HG03139 (cell line): ENCODE measurements around the gene TPPP3.

Experiments used
- ATAC-seq: cut with Tn5 transposase; IDR thresholded peaks from one replicate; pipeline ENCODE4 v1.9.1; 2021; ENCODE audit not compliant: unreplicated experiment

TPPP3 gene

DNA sequence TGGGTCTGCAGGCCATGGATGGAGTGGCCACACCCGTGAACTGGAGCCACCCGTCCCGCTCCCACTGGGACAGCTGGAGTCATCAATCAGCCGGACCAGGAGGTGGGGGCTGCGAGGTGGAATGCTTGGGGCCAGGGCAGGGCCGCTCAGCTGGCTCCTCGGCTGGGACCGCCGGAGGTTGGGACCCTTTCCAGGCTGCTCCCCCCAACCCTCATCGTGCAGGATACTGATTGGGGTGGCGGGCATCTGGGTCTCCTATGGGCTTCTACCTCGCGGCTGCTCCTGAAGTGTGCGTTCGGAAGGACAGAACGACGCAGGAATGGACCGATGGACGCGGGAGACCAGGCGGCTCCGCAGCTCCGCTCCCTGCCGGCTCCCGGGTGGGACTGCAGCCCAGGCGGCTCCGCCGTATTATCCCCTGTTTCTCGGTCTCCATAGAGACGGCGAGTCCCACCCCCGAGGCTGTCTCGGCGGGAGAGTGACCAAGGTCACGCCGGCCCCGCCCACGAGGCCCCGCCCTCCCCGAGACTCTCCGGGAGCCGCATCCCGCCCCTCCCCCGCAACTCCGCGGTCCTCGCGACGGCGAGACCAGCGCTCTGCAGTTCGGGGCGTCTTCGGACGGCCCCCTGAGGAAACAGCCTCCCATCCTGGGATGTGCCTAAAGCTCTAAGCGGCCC lies at the start of gene TPPP3:
Gene TPPP3, minus strand, starts transcription at position 388 of the 677 bp plus-strand sequence. CDS start 2,387 bp downstream, outside the sequence.
- no peak for ATAC-seq

DNA sequence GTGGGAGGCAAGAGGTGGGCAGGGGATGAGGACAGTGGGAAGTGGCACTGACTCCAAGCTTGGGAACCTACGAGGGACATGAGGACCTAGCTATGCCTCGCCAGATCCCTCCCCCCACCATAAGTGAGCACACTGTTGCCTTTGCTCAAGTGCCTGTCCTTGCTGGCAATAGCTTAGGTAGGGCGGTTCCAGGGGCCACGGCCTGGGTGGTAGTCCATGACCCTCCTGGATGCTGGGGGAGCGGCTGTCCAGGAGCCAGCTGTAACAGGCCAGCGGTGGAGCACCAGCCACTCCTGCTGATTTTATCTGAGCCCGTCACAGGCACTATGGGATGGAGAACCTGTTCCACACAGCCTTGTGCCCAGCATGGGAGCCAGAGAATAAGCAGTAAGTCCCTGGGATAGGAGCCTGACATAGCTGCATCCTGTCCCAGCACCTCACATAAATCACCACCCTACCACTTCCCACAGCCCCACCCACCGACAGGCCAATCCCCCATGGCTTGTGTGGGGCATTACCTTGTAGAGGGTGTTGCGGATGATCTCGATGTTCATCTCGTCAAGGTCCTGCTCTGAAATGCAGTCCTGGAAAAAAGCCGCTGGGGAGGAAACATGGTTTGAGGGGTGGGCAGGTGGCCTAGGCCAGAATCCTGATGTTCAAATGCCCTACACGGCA lies 49.4 kb upstream of the TPPP3 start:
- ATAC-seq, result no peak

DNA sequence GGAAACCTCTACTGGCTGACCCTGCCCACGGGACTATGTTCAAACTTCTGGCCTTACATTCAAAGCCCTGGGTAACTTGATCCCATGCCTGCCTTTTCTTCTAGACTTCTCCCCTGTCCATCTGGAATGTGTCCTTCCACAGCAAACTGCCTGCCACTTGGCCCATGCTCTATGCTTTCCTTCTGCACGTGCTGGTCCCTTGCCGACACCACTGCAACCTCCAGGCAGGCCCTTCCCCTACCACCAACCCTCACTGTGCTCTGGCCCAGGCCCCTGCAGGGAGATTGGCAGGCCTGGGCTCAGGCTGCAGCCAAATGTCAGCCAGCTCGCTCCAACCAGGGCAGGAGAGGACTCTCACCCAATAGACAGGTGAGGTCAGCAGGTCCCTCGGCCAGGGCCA lies 48.6 kb upstream of the TPPP3 start:
- ATAC-seq, result no peak

DNA sequence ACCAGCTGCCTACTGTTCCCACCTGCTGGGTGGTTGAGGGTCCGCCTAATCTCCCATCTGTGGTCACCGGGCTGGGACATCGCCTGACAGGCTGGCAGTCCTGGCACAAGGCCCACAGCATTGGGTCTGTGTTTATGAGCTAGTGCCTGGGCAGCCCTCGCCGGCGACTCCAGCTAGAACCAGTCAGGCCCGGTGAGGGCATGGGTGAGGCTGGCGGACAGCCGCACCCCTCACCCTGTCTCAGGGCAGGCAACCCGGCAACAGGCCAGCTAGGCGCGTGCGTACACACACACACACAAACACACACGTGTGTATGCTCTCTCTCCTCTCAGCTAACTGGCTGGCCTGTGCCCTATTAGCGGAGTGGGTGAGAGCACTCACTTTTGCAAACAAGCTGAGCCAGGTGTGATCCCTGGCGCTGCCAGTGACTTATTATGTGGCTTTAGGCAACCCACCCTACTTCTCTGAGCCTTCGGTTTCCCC lies 48.0 kb upstream of the TPPP3 start:
- ATAC-seq, result no peak

DNA sequence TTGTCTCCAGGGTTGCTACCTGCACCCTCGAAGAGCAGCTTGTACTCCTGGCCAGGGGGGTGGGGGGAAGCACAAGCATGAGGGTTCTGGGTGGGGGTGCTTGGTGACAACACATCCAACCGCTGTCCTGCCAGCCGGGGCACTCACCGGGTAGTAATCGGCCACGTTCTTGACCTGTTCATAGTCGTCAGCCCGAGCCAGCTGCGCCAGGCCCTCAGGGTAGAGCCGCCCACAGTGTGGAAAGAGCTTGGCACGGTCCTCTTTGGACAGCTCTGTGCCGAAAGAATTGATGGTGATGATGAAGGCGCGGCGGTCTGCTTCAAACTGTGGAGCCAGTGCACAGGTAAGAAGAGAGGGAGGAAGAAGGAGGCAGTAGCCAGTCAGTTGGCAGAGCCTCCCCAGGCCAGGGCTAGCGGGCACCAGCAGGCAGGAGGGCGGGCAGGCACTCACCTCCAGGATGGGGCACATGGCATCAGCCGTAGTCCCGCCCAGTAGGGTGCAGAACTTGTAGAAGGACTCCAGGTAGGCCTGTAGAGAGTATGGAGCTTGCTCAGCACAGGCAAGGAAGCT lies 45.6 kb upstream of the TPPP3 start:
- ATAC-seq, result no peak

DNA sequence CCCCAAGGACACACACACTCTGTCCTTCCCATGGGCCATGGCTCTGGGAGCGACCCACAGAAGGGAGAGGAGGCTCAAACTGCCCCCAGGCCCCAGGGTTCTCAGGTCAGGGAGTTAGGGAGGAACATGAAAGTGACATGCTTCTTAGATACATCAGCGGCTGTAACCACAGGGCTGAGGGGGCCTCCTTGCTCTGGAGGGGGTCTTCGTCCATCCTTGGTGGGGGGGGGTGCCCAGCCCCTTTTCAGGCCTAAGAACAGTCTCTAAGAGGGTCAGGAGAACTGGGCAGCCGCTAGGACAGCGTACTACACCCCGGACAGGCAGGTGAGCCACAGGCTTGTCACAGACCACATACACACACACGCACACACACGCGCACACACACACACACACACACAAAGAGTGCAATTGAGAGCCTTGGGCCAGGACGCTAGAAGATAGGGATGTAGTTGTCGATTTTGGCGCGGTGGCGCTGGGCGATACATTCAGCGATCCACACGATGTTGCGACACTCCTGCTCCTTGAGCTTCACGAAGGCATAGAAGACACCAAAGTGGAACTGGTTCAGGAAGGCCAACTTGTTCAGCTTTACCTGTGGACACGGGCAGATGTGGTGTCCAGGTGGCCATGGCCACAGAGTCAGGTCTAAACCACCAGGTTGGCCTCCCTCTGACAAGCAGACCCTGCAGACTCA lies 44.9 kb upstream of the TPPP3 start:
- no peak for ATAC-seq

DNA sequence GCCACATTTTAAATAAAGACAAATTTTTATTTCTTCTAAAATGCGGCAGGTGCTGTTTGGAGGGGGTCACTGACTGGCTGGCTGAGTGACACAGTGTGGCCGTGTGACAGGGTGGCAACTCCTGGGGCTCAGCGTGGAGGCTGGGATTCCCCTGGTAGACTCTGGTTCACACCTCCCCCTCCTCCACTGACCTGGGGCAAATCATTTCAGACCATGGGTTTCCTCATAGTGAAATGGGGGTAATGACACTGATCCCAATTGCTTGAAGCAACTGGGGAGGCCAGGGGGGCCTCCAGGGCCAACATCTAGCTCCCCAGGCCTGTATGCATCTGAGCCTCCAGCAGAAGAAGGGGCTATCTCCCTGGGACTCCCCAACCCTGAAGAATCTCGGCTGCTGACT lies 44.2 kb upstream of the TPPP3 start:
- no peak for ATAC-seq

DNA sequence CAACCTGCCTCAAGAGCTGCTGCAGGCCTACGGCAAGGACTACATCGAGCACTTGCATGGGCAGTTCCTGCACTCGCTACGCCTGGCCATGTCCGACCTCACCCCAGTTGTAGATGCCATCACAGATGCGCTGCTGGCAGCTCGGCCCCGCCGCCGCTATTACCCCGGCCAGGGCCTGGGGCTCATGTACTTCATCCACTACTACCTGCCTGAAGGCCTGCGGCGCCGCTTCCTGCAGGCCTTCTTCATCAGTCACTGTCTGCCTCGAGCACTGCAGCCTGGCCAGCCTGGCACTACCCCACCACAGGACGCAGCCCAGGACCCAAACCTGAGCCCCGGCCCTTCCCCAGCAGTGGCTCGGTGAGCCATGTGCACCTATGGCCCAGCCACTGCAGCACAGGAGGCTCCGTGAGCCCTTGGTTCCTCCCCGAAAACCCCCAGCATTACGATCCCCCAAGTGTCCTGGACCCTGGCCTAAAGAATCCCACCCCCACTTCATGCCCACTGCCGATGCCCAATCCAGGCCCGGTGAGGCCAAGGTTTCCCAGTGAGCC lies 43.4 kb upstream of the TPPP3 start:
- no peak for ATAC-seq

DNA sequence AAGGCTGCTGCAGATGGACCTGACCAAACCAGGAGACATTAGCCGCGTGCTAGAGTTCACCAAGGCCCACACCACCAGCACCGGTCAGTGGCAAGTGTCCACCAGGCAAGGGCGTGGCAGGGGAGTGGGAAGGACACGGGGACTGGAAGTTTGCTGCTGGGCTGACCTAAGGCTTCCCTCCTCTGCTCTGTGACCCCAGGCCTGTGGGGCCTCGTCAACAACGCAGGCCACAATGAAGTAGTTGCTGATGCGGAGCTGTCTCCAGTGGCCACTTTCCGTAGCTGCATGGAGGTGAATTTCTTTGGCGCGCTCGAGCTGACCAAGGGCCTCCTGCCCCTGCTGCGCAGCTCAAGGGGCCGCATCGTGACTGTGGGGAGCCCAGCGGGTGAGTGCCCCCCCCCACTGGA lies 42.5 kb upstream of the TPPP3 start:
- ATAC-seq, result no peak

DNA sequence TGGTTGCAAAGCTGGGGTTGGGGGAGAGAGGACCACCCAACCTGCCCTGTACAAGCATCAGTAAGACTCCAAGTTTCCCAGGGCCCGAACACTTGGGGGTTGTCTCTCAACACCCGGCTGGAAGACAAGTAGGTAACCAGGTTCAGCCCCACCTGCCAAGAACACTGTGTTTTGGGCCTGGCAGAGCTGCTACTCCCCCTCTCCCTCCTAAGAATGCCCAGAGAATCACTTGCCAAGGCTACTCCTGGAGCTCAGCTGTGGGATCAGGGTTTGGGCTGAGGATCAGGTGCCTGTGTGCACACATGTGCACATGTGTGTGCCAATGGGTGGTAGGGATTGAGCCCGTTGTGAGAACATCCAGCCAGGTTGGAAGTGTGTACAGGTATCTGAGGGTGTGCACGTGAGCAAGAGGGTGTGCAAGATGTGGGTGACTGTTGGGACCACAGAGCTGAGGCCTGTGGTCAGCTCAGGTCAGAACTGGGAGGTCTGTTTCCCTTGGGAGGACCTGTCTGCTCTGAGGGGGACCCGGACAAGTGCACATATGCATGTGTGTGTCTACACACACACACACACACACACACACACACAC lies 39.9 kb upstream of the TPPP3 start:
- ATAC-seq, result no peak

DNA sequence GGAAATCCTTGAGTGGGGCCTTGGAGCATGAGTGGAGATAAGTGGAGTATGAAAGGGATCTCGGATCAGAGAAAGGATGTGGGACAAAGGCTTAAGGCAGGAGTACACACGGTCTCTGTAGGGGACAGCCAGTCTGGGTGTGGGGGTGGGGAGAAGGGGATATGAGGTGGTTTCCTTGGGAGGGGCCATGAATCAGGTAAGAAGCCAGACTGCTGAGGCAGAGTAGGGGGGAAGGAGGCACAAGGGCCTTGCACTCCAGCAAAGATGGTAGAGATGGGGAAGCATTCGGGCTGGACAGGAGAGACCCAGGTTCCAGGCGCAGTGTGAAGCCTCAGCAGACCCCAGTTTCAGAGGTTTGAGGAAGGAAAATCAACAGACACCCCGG lies 39.2 kb upstream of the TPPP3 start:
- no peak for ATAC-seq

DNA sequence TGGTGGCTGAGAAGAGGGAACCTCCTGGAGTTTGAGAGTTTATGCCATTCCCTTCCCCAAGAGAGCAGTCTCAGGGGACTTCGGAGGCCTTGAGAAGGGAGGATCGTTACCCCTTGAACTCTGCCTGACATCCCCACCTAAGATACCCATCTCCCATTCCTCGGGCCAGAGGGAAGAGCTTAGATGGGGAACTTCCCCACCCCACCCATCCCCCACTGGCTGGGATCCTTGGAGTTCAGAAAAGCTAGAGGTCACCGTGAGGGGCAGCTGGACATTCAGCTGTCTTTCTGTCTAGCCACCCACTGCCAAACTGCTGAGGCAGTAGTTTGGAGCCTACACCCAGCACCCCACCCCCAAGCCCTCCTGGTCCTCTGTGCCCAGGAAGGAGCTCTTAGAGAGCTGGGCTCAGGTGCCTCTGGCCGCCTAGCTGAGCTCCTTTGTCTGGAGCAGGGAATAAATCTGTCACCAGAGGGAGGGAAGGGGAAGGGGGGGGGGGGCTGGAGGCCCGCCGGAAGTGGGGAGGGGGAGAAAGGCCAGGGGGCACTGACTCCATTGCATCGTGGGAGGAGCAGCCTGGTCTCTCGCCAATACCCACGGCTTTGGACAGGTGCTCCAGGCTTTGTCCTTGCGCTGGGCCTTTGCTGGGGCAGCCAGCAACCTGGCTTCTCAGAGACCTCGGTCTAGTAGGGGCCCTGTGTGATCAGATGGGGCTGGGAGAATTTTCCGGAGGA lies 38.6 kb upstream of the TPPP3 start:
- no peak for ATAC-seq

DNA sequence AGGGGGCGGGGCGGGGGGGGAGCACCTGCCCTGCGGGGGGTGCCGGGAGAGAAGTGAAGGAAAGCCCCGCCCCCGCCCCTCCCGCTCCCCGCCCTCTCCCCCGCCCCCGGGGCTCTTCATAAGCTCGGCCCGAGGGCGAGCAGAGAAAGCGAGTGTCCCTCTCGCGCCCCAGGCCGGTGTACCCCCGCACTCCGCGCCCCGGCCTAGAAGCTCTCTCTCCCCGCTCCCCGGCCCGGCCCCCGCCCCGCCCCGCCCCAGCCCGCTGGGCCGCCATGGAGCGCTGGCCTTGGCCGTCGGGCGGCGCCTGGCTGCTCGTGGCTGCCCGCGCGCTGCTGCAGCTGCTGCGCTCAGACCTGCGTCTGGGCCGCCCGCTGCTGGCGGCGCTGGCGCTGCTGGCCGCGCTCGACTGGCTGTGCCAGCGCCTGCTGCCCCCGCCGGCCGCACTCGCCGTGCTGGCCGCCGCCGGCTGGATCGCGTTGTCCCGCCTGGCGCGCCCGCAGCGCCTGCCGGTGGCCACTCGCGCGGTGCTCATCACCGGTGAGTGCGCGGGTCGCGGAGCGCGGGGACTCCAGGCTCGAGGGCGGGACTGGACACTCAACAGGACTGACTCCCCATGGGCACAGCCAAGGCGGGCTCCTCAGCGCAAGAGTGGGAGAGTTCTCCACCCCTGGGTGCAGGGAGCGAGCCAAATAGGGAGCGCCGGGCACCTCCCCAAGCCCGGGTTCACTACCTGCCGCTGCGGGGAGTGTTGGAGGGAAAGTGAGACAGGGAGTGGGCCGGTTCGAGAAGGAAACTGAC lies 37.9 kb upstream of the TPPP3 start, which contains the start of gene HSD11B2:
Gene HSD11B2, plus strand, starts transcription at position 145 of the 798 bp plus-strand sequence. Its CDS starts 128 bp downstream, at position 273.
- no peak for ATAC-seq

DNA sequence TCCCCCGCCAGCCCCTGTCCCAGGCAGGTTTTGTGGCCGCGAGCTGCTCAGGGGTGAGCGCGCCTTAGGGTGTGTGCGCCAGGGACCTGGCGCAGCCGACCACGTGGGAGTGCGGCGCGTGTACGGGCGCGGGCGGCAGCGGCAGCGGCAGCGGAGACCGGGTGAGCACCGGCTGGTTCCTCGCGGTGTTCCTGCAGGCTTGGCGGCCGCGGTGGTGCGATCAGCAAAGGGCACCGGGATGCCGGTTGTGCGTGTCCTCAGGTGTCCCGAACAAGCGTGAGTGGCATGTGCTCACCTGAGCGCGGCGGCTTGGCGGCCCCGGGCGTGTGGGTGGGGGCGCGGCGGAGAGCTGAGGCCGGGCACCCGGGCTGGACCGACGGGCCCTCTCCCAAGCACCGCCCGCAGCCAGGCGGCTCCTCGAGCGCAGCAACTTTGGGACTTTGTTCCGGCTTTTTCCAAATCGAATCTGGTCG lies 37.2 kb upstream of the TPPP3 start:
- no peak for ATAC-seq

DNA sequence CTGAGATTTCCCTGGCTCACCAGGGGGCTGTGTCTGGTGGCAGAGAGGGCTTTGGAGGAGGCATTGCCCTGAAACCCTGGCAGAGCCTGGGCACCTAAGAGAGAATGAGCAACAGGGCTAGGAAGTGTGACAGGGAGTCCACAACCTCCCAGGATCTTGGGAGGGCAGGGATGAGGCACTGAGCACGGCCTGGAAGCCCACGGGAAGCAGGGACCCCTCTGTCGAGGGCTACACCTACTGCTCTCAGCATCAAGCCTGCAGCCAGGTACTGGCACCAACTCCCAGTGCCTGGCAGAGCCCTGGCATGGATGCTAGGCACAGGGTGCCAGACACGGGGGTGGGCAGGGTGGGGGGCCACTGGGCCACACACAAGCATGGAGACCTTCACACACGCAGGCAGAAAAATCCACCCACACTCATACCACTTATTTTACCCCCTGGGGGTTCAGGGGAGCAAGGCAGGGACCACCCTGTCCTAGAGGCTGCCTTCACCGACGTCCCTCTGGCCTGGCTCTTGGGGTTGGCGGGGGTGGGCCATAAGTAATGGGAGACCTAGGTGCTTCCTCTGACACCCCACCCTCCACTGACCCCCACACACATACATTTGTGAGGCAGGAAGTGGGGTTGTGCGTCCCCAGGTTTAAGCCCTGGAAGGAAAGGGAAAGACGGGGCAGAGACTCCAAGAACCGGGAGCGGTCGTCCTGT lies 36.7 kb upstream of the TPPP3 start:
- no peak for ATAC-seq

DNA sequence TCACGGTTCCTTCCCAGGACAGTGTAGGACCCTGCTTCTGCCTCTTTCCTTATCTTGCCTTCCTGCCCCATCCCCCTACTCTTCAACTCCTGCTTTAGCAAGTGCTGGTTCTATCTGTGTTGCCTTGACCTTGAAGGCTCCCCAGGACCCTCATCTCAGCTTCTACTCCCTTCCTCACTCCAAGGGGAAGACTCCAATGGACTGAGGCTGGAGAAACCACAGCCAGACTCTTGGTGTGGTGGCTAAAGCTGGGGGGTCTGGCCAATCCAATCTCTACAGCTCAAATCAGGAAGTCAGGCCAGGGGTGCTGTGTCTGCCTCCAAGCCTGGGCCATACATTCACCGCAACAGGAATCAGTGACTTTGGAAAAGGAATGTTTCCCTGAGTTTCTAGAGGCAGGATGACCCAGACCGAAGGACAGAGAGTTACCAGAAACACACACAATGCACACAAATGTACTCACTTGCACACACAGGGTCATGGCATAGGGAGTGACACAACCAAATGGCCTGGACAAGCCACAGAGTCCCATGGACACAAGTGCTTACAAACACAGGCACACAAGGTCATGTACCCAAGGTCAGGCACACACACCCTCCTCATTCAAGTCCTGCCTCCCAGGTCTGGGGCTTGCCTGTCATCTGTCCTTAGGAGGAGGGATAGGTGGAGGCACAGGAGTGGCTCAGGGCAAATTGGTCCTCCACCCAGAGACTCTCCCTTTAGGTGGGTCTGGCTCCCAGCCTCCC lies 35.9 kb upstream of the TPPP3 start:
- ATAC-seq, result no peak

DNA sequence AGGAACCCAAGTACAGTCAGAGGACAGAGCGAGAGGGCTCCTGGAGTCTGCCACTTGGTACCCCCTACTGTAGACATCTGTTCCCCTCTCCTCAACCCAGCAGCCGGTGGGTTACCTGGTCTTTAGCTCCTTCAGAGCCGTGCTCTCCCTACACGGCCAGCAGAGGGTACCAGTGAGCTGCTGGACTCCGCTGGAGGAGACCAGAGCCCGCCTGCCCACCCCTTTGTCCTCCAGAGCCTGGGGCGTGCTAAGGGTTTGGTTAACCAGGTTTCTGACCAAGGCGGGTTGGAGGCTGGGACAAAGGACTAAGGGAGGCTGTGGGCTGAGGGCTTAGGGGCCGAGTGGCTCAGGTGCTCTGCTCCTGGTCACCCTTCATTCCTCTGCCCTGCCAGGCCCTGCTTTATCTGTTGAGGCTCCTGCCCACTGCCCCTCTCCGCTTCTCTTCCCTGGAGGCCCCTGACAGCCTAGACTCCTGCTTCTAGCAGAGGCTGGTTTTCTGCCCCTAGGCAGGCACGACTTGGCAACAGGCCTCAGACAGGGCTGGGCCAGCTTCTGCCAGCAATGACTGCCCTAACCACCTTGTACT lies 34.9 kb upstream of the TPPP3 start:
- no peak for ATAC-seq

DNA sequence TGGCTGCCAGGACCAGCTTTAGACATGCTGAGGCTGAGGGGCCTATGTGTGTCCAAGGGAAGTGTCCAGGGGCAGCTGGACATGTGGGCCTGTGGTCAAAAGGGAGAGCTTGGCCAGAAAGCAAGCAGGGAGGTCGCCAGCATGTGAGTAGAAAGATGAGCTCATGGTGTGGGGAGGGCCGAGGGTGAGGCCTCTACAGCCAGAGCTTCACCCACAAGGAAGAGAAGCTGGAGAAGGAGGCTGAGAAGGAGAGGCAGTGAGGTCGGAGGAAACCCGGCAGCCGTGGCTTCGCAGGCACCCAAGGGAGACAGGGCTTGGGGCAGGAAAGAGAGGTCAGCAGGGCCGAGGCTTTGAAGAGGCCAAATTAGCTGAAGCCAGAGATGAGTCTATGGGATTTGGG lies 33.7 kb upstream of the TPPP3 start:
- no peak for ATAC-seq
